Upper lobe of left lung (tissue), 4 donors: ENCODE data around the gene PCSK6.

Experiments used
- CTCF ChIP-seq, 6 experiments: fragments of 450-650 bp in 4 of 6; fragments of 200-600 bp in 2 of 6; sonication (generic) in 2 of 6; IDR thresholded peaks; one replicate each; pipeline ENCODE4 v1.5.1; 2016 to 2019; ENCODE audit warnings: antibody characterized with exemption in 6 of 6
- EP300 ChIP-seq, 4 donors: sonication (generic); formaldehyde crosslinking; IDR thresholded peaks; one replicate each; pipeline ENCODE4 v1.5.1; 2017; ENCODE audit warnings: antibody characterized with exemption in 4 of 4, control low read depth in 2 of 4
- POLR2A ChIP-seq, 4 donors: fragments of 450-650 bp; IDR thresholded peaks; one replicate each; pipeline ENCODE4 v1.5.1; 2016 to 2017; ENCODE audit warnings: antibody characterized with exemption in 4 of 4, mild to moderate bottlenecking in 2 of 4
- POLR2AphosphoS5 ChIP-seq, 2 donors: sonication (generic); formaldehyde crosslinking; IDR thresholded peaks; one replicate each; pipeline ENCODE4 v1.5.1; 2017; ENCODE audit warnings: antibody characterized with exemption in 2 of 2

DNA sequence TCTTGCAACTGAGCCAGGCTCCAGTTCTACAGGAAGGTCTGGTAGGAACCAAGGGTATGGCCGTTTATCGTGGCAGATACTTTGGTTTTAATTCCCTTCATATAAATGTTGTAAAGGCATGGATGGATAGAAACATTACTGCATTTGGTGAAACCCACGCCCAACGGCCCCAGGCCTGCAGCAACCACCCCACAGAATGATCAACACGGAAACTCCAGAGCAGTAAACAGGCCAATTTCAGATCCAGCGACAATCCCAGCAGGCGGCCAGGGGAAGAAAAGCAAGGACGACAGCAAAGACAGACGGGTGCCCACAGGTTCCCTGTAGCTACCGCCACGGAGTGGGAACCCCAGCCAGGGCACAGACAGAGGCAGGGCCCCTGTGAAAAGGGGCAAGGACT lies 32.6 kb upstream of the PCSK6 start:
- TF ChIP-seq EP300 (IDR thresholded peaks at IDR 0.05) (no peak), CTCF (IDR thresholded peaks at IDR 0.05) (no peak), POLR2A (IDR thresholded peaks at IDR 0.05) (no peak), POLR2AphosphoS5 (IDR thresholded peaks at IDR 0.05) (no peak)
